ENCODE data around the gene OPN1MW. TPM values are rescaled to one million over a fixed set of nuclear protein-coding genes. Genes with fewer than 3 reads are reported as not detected.
"Not testable (repeated sequence)": the region's sequence is repeated elsewhere in the genome, so short reads cannot be mapped to it uniquely, and the experiment has no call there.

The OPN1MW gene
- total and polyA plus RNA-seq, 9 of the 15 experiments (the other 6 are each of a cell fraction or from before 2014, with no cell fraction given), result not detected

DNA sequence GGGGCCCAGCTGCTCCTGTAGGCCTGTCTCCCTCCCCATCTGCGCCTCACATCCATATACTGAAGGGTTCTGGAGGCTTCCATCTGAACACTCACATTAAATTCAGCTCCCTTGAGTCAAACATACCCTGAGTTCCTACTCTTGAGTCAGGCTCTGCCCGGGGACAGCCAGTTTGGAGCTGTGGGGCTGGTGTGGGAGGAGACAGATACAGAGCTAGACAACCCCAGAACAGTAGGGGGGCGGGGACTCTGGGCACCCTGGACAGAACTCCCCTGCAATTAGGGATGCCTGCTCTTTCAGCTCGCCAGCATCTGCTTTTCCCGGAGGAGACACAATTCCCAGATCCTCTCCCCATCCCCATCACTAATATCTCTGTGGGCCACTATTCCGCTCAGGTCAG, 31.4 kb upstream of the OPN1MW start:
- not testable (repeated sequence) for FAIRE-seq

DNA sequence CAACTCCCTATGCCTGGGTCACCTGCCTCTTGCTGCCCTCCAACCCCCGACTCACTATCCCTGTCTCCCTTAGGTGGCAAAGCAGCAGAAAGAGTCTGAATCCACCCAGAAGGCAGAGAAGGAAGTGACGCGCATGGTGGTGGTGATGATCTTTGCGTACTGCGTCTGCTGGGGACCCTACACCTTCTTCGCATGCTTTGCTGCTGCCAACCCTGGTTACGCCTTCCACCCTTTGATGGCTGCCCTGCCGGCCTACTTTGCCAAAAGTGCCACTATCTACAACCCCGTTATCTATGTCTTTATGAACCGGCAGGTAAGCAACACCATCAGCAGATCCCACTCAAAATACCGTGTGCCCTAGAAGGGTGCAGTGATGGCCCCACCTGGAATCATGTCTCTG, 26.2 kb upstream of the OPN1MW start:
- not testable (repeated sequence) for H3K4me3 ChIP-seq; H2AFZ ChIP-seq (ENCODE audit: low read depth, low read length)

More for the DNA sequence above, 31.4 kb upstream of the OPN1MW start:
- 80% methylated on average over 1 of the region's 6 CpGs for WGBS (ENCODE audit: insufficient coverage, low coverage, missing lambda C conversion rate)
- DNase-seq (ENCODE audit: extremely low read depth in 1 of 4, low spot score in 3 of 4); H3K27ac ChIP-seq (ENCODE audit: extremely low read depth, low read depth, low read length); H3K4me1 ChIP-seq (replicated peaks in 1 of 2; ENCODE audit: control insufficient read depth in 2 of 2, insufficient read depth in 2 of 2, low read length in 2 of 2); H3K9me1 ChIP-seq (ENCODE audit: control insufficient read depth, insufficient read depth, low read length); H3K36me3 ChIP-seq (ENCODE audit: control insufficient read depth, insufficient read depth, low read length); H3K79me2 ChIP-seq (ENCODE audit: control insufficient read depth, insufficient read depth, low read length); H3K27me3 ChIP-seq (ENCODE audit: control insufficient read depth in 2 of 2, insufficient read depth in 2 of 2, low read length in 2 of 2); intact Hi-C loops (cut with micrococcal nuclease); H3K4me2 ChIP-seq (ENCODE audit: insufficient read depth, low read length); BruUV-seq (replicated peaks); CTCF ChIA-PET (ENCODE audit: low intra/inter-chr PET ratio); H4K20me1 ChIP-seq (replicated peaks; ENCODE audit: control insufficient read depth, insufficient read depth, low read length); POLR2A ChIA-PET; H2AFZ ChIP-seq (ENCODE audit: low read depth, low read length); H3K9ac ChIP-seq (ENCODE audit: insufficient read depth in 1 of 2, low read depth in 2 of 2, low read length in 2 of 2); H3K9me3 ChIP-seq (replicated peaks; ENCODE audit: control insufficient read depth, insufficient read depth, low read depth, low read length); H3K4me3 ChIP-seq: not testable (repeated sequence)
- in situ Hi-C loops (cut with MboI), result loop anchor here (25.0 kb wide), 1 partner anchor 386 kb away; the partner anchor contains the start of genes G6PD and IKBKG
- 0 out of 3 replicates have a peak, but pooled peaks have one; percentile 28 for ATAC-seq

DNA sequence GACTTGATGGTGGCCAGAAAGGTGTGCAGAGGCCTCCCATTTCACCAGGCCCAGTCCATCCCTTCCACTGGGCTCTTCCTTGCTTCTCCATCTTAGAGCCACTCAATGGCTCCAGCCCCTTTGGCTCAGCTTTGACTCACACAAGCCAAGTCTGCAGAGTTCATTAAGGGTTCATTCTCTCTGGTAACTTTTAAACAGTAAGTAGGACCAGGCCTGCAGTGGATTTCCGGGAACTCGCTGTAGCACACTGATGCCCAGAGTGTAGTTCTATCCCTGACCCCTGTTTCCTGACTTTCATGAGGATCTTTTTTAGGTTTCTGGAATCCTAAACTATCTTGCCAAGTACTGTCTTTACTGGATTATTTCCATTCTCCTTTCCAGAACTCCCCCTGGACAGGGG, 25.2 kb upstream of the OPN1MW start:
- H3K4me2 ChIP-seq (ENCODE audit: insufficient read depth, low read length); H3K27me3 ChIP-seq (ENCODE audit: control insufficient read depth in 2 of 2, insufficient read depth in 2 of 2, low read length in 2 of 2); H3K9me1 ChIP-seq (ENCODE audit: control insufficient read depth, insufficient read depth, low read length); DNase-seq (ENCODE audit: extremely low read depth in 1 of 4, low spot score in 3 of 4); H3K9me3 ChIP-seq (replicated peaks; ENCODE audit: control insufficient read depth, insufficient read depth, low read depth, low read length); H3K4me3 ChIP-seq; POLR2A ChIA-PET; intact Hi-C loops (cut with micrococcal nuclease); H3K4me1 ChIP-seq (replicated peaks in 1 of 2; ENCODE audit: control insufficient read depth in 2 of 2, insufficient read depth in 2 of 2, low read length in 2 of 2); CTCF ChIA-PET (ENCODE audit: low intra/inter-chr PET ratio); H3K36me3 ChIP-seq (ENCODE audit: control insufficient read depth, insufficient read depth, low read length); FAIRE-seq; ATAC-seq; H3K79me2 ChIP-seq (ENCODE audit: control insufficient read depth, insufficient read depth, low read length); BruUV-seq (replicated peaks); H3K9ac ChIP-seq (ENCODE audit: insufficient read depth in 1 of 2, low read depth in 2 of 2, low read length in 2 of 2); H3K27ac ChIP-seq (ENCODE audit: extremely low read depth, low read depth, low read length); H4K20me1 ChIP-seq (replicated peaks; ENCODE audit: control insufficient read depth, insufficient read depth, low read length); H2AFZ ChIP-seq (ENCODE audit: low read depth, low read length): not testable (repeated sequence)
- in situ Hi-C loops (cut with MboI), result loop anchor here (25.0 kb wide), 1 partner anchor 380 kb away; the partner anchor contains the start of genes G6PD and IKBKG
- WGBS (ENCODE audit: insufficient coverage, low coverage, missing lambda C conversion rate), result no CpG with 5 or more reads among the region's 2 CpGs

More for the DNA sequence above, 26.2 kb upstream of the OPN1MW start:
- H3K4me2 ChIP-seq (ENCODE audit: insufficient read depth, low read length); H3K9me1 ChIP-seq (ENCODE audit: control insufficient read depth, insufficient read depth, low read length); H3K27me3 ChIP-seq (ENCODE audit: control insufficient read depth in 2 of 2, insufficient read depth in 2 of 2, low read length in 2 of 2); H3K9ac ChIP-seq (ENCODE audit: insufficient read depth in 1 of 2, low read depth in 2 of 2, low read length in 2 of 2); H3K27ac ChIP-seq (ENCODE audit: extremely low read depth, low read depth, low read length); BruUV-seq (replicated peaks); POLR2A ChIA-PET; ATAC-seq; H4K20me1 ChIP-seq (replicated peaks; ENCODE audit: control insufficient read depth, insufficient read depth, low read length); FAIRE-seq; H3K9me3 ChIP-seq (replicated peaks; ENCODE audit: control insufficient read depth, insufficient read depth, low read depth, low read length); intact Hi-C loops (cut with micrococcal nuclease); CTCF ChIA-PET (ENCODE audit: low intra/inter-chr PET ratio); H3K79me2 ChIP-seq (ENCODE audit: control insufficient read depth, insufficient read depth, low read length); DNase-seq (ENCODE audit: extremely low read depth in 1 of 4, low spot score in 3 of 4); H3K36me3 ChIP-seq (ENCODE audit: control insufficient read depth, insufficient read depth, low read length); H3K4me1 ChIP-seq (replicated peaks in 1 of 2; ENCODE audit: control insufficient read depth in 2 of 2, insufficient read depth in 2 of 2, low read length in 2 of 2): not testable (repeated sequence)
- 85% methylated on average over 8 of the region's 11 CpGs for WGBS (ENCODE audit: insufficient coverage, low coverage, missing lambda C conversion rate)
- in situ Hi-C loops (cut with MboI), result loop anchor here (25.0 kb wide), 1 partner anchor 381 kb away; the partner anchor contains the start of genes G6PD and IKBKG

- H3K4me1 ChIP-seq (replicated peaks in 1 of 2; ENCODE audit: control insufficient read depth in 2 of 2, insufficient read depth in 2 of 2, low read length in 2 of 2); POLR2A ChIA-PET: not testable (repeated sequence)
- in situ Hi-C loops (cut with MboI), result loop anchor here (25.0 kb wide), 1 partner anchor 378 kb away; the partner anchor contains the start of genes G6PD and IKBKG
These were observed 23.1 kb upstream of the OPN1MW start for GRCh38 chrX:154159345-154159744.

More at GRCh38 chrX:154159345-154159744, 23.1 kb upstream of the OPN1MW start:
- H3K9ac ChIP-seq (ENCODE audit: insufficient read depth in 1 of 2, low read depth in 2 of 2, low read length in 2 of 2); H3K27ac ChIP-seq (ENCODE audit: extremely low read depth, low read depth, low read length); DNase-seq (ENCODE audit: extremely low read depth in 1 of 4, low spot score in 3 of 4); H3K27me3 ChIP-seq (ENCODE audit: control insufficient read depth in 2 of 2, insufficient read depth in 2 of 2, low read length in 2 of 2); H2AFZ ChIP-seq (ENCODE audit: low read depth, low read length); FAIRE-seq; H4K20me1 ChIP-seq (replicated peaks; ENCODE audit: control insufficient read depth, insufficient read depth, low read length); CTCF ChIA-PET (ENCODE audit: low intra/inter-chr PET ratio); H3K9me1 ChIP-seq (ENCODE audit: control insufficient read depth, insufficient read depth, low read length); BruUV-seq (replicated peaks); H3K36me3 ChIP-seq (ENCODE audit: control insufficient read depth, insufficient read depth, low read length); H3K4me2 ChIP-seq (ENCODE audit: insufficient read depth, low read length); intact Hi-C loops (cut with micrococcal nuclease); H3K9me3 ChIP-seq (replicated peaks; ENCODE audit: control insufficient read depth, insufficient read depth, low read depth, low read length); H3K4me3 ChIP-seq; H3K79me2 ChIP-seq (ENCODE audit: control insufficient read depth, insufficient read depth, low read length): not testable (repeated sequence)
- peak; percentile 36; the same call in 2 of the 3 replicates for ATAC-seq
- WGBS (ENCODE audit: insufficient coverage, low coverage, missing lambda C conversion rate), result no CpG with 5 or more reads among the region's 15 CpGs

Measured in K562 (cell line).